ENCODE measurements around the gene HAUS1. TPM values are rescaled to one million over a fixed set of nuclear protein-coding genes. Genes with fewer than 3 reads are reported as not detected.

Gene HAUS1
- 56.9 TPM for polyA plus RNA-seq

GRCh38 chr18:46104128-46104911 is at the start of gene HAUS1:
Gene HAUS1 (plus strand): TSS chr18:46104385. CDS start chr18:46104412, 27 bp downstream.
- Mint-ChIP-seq H3K27ac (peak within 1 kb of the TSS; percentile 83 to 96 (median 84)), H3K4me1 (peaks cover 10 to 21% (median 18%) of the 10 kb centered on the region in 3 donors), H3K9me3 (no peaks in the 10 kb centered on the region), H3K27me3 (no peaks in the 10 kb centered on the region), H3K4me3 (peak within 1 kb of the TSS; percentile 96 to 99 (median 97)), H3K36me3 (no peaks in the 10 kb centered on the region)

GRCh38 chr18:46054956-46055837 is 49.0 kb upstream of the HAUS1 start:
- Mint-ChIP-seq H3K4me3 (no peak overlapping the region), H3K9me3 (no peaks in the 10 kb centered on the region), H3K27me3 (peaks cover 3% of the 10 kb centered on the region), H3K4me1 (no peaks in the 10 kb centered on the region), H3K27ac (no peak overlapping the region), H3K36me3 (peaks cover 6% of the 10 kb centered on the region)

- Mint-ChIP-seq H3K4me3 (no peak overlapping the region), H3K27me3 (peaks cover 6% of the 10 kb centered on the region), H3K4me1 (no peaks in the 10 kb centered on the region), H3K27ac (no peak overlapping the region), H3K9me3 (no peaks in the 10 kb centered on the region), H3K36me3 (peaks cover 6% of the 10 kb centered on the region)
These were observed 48.4 kb upstream of the HAUS1 start for GRCh38 chr18:46055838-46056230.

- Mint-ChIP-seq H3K4me1 (no peaks in the 10 kb centered on the region), H3K27ac (no peak overlapping the region), H3K36me3 (no peaks in the 10 kb centered on the region), H3K4me3 (no peak overlapping the region), H3K9me3 (no peaks in the 10 kb centered on the region), H3K27me3 (peaks cover 12% of the 10 kb centered on the region)
These were observed 43.8 kb upstream of the HAUS1 start for GRCh38 chr18:46060359-46060841.

GRCh38 chr18:46061387-46061786 is 42.8 kb upstream of the HAUS1 start:
- Mint-ChIP-seq H3K9me3 (no peaks in the 10 kb centered on the region), H3K27ac (no peak overlapping the region)

GRCh38 chr18:46061796-46062195 is 42.4 kb upstream of the HAUS1 start:
- no peaks in the 10 kb centered on the region for H3K4me1 Mint-ChIP-seq
- no peak overlapping the region for H3K27ac Mint-ChIP-seq
- H3K4me3 Mint-ChIP-seq = no peak overlapping the region
- H3K27me3 Mint-ChIP-seq = peaks cover 10% of the 10 kb centered on the region
- H3K36me3 Mint-ChIP-seq = no peaks in the 10 kb centered on the region
- H3K9me3 Mint-ChIP-seq = no peaks in the 10 kb centered on the region

More at GRCh38 chr18:46061387-46061786, 42.8 kb upstream of the HAUS1 start:
- no peaks in the 10 kb centered on the region for H3K4me1 Mint-ChIP-seq
- no peak overlapping the region for H3K4me3 Mint-ChIP-seq
- H3K36me3 Mint-ChIP-seq = no peaks in the 10 kb centered on the region
- H3K27me3 Mint-ChIP-seq = peaks cover 10% of the 10 kb centered on the region

GRCh38 chr18:46062781-46063180 is 41.4 kb upstream of the HAUS1 start:
- no peaks in the 10 kb centered on the region for H3K9me3 Mint-ChIP-seq
- H3K4me3 Mint-ChIP-seq = no peak overlapping the region
- peaks cover 10% of the 10 kb centered on the region for H3K27me3 Mint-ChIP-seq
- no peak overlapping the region for H3K27ac Mint-ChIP-seq
- H3K36me3 Mint-ChIP-seq = no peaks in the 10 kb centered on the region
- H3K4me1 Mint-ChIP-seq = no peaks in the 10 kb centered on the region

GRCh38 chr18:46067438-46068007 is 36.7 kb upstream of the HAUS1 start:
- Mint-ChIP-seq H3K4me1 (peaks cover 2 to 5% (median 3%) of the 10 kb centered on the region in 3 donors), H3K9me3 (no peaks in the 10 kb centered on the region), H3K36me3 (no peaks in the 10 kb centered on the region), H3K27me3 (peaks cover 11% of the 10 kb centered on the region), H3K27ac (no peak overlapping the region), H3K4me3 (no peak overlapping the region)

GRCh38 chr18:46068763-46069162 is 35.4 kb upstream of the HAUS1 start:
- peak overlapping the region in 1 of 4 donors; percentile 44 for H3K4me3 Mint-ChIP-seq
- peaks cover 3 to 10% (median 5%) of the 10 kb centered on the region in 3 donors for H3K4me1 Mint-ChIP-seq
- H3K9me3 Mint-ChIP-seq = no peaks in the 10 kb centered on the region
- no peaks in the 10 kb centered on the region for H3K36me3 Mint-ChIP-seq
- peaks cover 15% of the 10 kb centered on the region for H3K27me3 Mint-ChIP-seq
- no peak overlapping the region for H3K27ac Mint-ChIP-seq

- peaks cover 15% of the 10 kb centered on the region for H3K27me3 Mint-ChIP-seq
- H3K36me3 Mint-ChIP-seq = no peaks in the 10 kb centered on the region
- H3K4me3 Mint-ChIP-seq = no peak overlapping the region
- H3K4me1 Mint-ChIP-seq = peaks cover 3 to 13% (median 6%) of the 10 kb centered on the region in 3 donors
- no peak overlapping the region for H3K27ac Mint-ChIP-seq
- H3K9me3 Mint-ChIP-seq = no peaks in the 10 kb centered on the region
These were observed 34.7 kb upstream of the HAUS1 start for GRCh38 chr18:46069524-46069923.

- no peaks in the 10 kb centered on the region for H3K9me3 Mint-ChIP-seq
- peaks cover 3 to 13% (median 6%) of the 10 kb centered on the region in 3 donors for H3K4me1 Mint-ChIP-seq
- H3K27me3 Mint-ChIP-seq = peaks cover 15% of the 10 kb centered on the region
- H3K27ac Mint-ChIP-seq = no peak overlapping the region
- no peaks in the 10 kb centered on the region for H3K36me3 Mint-ChIP-seq
- H3K4me3 Mint-ChIP-seq = no peak overlapping the region
These were observed 34.0 kb upstream of the HAUS1 start for GRCh38 chr18:46070232-46070631.

GRCh38 chr18:46070815-46071652 is 33.2 kb upstream of the HAUS1 start:
- H3K4me3 Mint-ChIP-seq = peak overlapping the region in 2 of 4 donors; percentile 68 to 84
- peaks cover 3 to 13% (median 6%) of the 10 kb centered on the region in 3 donors for H3K4me1 Mint-ChIP-seq
- no peaks in the 10 kb centered on the region for H3K36me3 Mint-ChIP-seq
- H3K27me3 Mint-ChIP-seq = peaks cover 15% of the 10 kb centered on the region
- H3K27ac Mint-ChIP-seq = peak overlapping the region in 1 of 3 donors; percentile 78
- H3K9me3 Mint-ChIP-seq = no peaks in the 10 kb centered on the region

GRCh38 chr18:46071653-46072375 is 32.4 kb upstream of the HAUS1 start, which contains the start of gene PSTPIP2:
Gene PSTPIP2 (minus strand): TSS chr18:46072260. CDS start chr18:46072188, 72 bp downstream.
- Mint-ChIP-seq H3K9me3 (no peaks in the 10 kb centered on the region), H3K4me1 (peaks cover 3 to 13% (median 6%) of the 10 kb centered on the region in 3 donors), H3K27me3 (peaks cover 15% of the 10 kb centered on the region), H3K4me3 (peak within 1 kb of the TSS; percentile 57 to 89 (median 81)), H3K36me3 (no peaks in the 10 kb centered on the region), H3K27ac (no peak within 1 kb of the TSS)

Data from IgD-negative memory B cell (primary cell).